H54 (cell line): ENCODE measurements around the gene OR4C16.

Experiments used
- DNase-seq: peaks from one replicate; pipeline ENCODE4 v3.0.0; 2011; ENCODE audit warnings: low spot score, mixed read lengths; ENCODE audit not compliant: insufficient read length
- FAIRE-seq: peaks from 3 replicates; lab custom pipeline; 2011; peaks lifted over from hg19 to GRCh38; lab: Jason Lieb, UNC
- POLR2A ChIP-seq: IDR thresholded peaks from 2 replicates; pipeline ENCODE4 v1.6.1; 2011; ENCODE audit warnings: low read depth, mild to moderate bottlenecking, low read length

OR4C16 gene

GRCh38 chr11:55571828-55572227 is at the start of gene OR4C16:
Gene OR4C16 (plus strand): TSS chr11:55572128. CDS start chr11:55572128, 0 bp downstream.
- no peak for FAIRE-seq
- no peak for DNase-seq
- no peak for TF ChIP-seq POLR2A

GRCh38 chr11:55554169-55554568 is 17.8 kb upstream of the OR4C16 start, which contains the start of gene OR4C15:
Gene OR4C15 (plus strand): TSS chr11:55554469. CDS start chr11:55554469, 0 bp downstream.
- no peak for DNase-seq
- no peak for FAIRE-seq

GRCh38 chr11:55572548-55572947 is 620 bp downstream of the OR4C16 start:
- no peak for DNase-seq
- no peak for TF ChIP-seq POLR2A
- no peak for FAIRE-seq

More at GRCh38 chr11:55554169-55554568, 17.8 kb upstream of the OR4C16 start, which contains the start of gene OR4C15:
- no peak for TF ChIP-seq POLR2A

- DNase-seq (no peak), FAIRE-seq (no peak)
- TF ChIP-seq POLR2A = no peak
These were observed 35.6 kb downstream of the OR4C16 start, which contains the start of gene OR4C11 for GRCh38 chr11:55607545-55607944. Gene OR4C11 (minus strand): TSS chr11:55607645. CDS start chr11:55604373, 3,272 bp downstream.
